CD4-positive, CD25-positive, alpha-beta regulatory T cell (primary cell): ENCODE results near the gene GPLD1. TPM values are rescaled to one million over a fixed set of nuclear protein-coding genes. Genes with fewer than 3 reads are reported as not detected.
A peak's percentile ranks its signal among the peaks of the same experiment; 100 is the strongest.

Experiments
- ATAC-seq, 2 donors: fragments of 150-1000 bp; cut with Tn5 transposase; one replicate each; pipeline ENCODE4 v1.10.0; 2021; ENCODE audit warnings: low read depth in 2 of 2, moderate number of reproducible peaks in 2 of 2, moderate library complexity in 1 of 2
- DNase-seq, 3 donors: peaks; one replicate each; pipeline versions ENCODE4 v3.0.0 to v3.0.0-alpha.2; 2012 to 2022; ENCODE audit warnings: mixed read lengths in 1 of 3
- H3K27ac ChIP-seq: one replicate; pipeline ENCODE4 v1.7.0; 2013; ENCODE audit warnings: mild to moderate bottlenecking, low read length; ENCODE audit not compliant: insufficient read depth, poor library complexity, severe bottlenecking
- H3K27me3 ChIP-seq: one replicate; pipeline ENCODE4 v1.7.0; 2013; ENCODE audit warnings: low read length; ENCODE audit not compliant: control insufficient read depth, insufficient read depth
- H3K36me3 ChIP-seq: one replicate; pipeline ENCODE4 v1.7.0; 2013; ENCODE audit warnings: mild to moderate bottlenecking, low read length, moderate library complexity; ENCODE audit not compliant: control insufficient read depth, insufficient read depth
- H3K4me1 ChIP-seq: 2 replicates; pipeline ENCODE4 v1.7.0; 2013; ENCODE audit warnings: mild to moderate bottlenecking, low read length; ENCODE audit not compliant: insufficient read depth, control insufficient read depth, poor library complexity, severe bottlenecking
- H3K4me3 ChIP-seq: one replicate; pipeline ENCODE4 v1.7.0; 2013; ENCODE audit warnings: low read depth, mild to moderate bottlenecking, low read length, moderate library complexity
- H3K9me3 ChIP-seq, 2 experiments: 1 replicate in 1 of 2; 2 replicates in 1 of 2; pipeline ENCODE4 v1.7.0; 2013; ENCODE audit warnings: low read length in 2 of 2, mild to moderate bottlenecking in 1 of 2, moderate library complexity in 1 of 2; ENCODE audit not compliant: control insufficient read depth in 2 of 2
- H3K27ac Mint-ChIP-seq, 3 donors: one replicate each; pipeline ENCODE4 v1.8.0; 2020 to 2022; ENCODE audit warnings: mild to moderate bottlenecking in 3 of 3, mixed read lengths in 3 of 3, moderate library complexity in 2 of 3
- H3K27me3 Mint-ChIP-seq: one replicate; pipeline ENCODE4 v1.8.0; 2022; ENCODE audit warnings: mild to moderate bottlenecking, mixed read lengths
- H3K36me3 Mint-ChIP-seq: one replicate; pipeline ENCODE4 v1.8.0; 2020; ENCODE audit warnings: mixed read lengths
- H3K4me1 Mint-ChIP-seq, 4 donors: one replicate each; pipeline ENCODE4 v1.8.0; 2020 to 2022; ENCODE audit warnings: mixed read lengths in 4 of 4, mild to moderate bottlenecking in 1 of 4
- H3K4me3 Mint-ChIP-seq, 4 donors: one replicate each; pipeline ENCODE4 v1.8.0; 2020 to 2022; ENCODE audit warnings: mild to moderate bottlenecking in 4 of 4, mixed read lengths in 4 of 4, moderate library complexity in 3 of 4
- H3K9me3 Mint-ChIP-seq, 7 donors: one replicate each; pipeline ENCODE4 v1.8.0; 2020 to 2022; ENCODE audit warnings: mixed read lengths in 7 of 7, mild to moderate bottlenecking in 3 of 7, moderate library complexity in 2 of 7
- polyA plus RNA-seq, 4 donors: library from polyadenylated mRNA; unstranded; fragments of 300-500 nt; fragmentation: Illumina TruSeq; gene quantifications; one replicate each; pipeline ENCODE4 v1.2.3, GENCODE V29; 2021
- total RNA-seq: library from RNA; stranded (reverse); gene quantifications from one replicate; pipeline ENCODE4 v1.2.3, GENCODE V29; 2022

The GPLD1 gene
- total and polyA plus RNA-seq, 5 donors from 2014 or later = 0.36 to 1.7 (median 0.99) TPM

DNA sequence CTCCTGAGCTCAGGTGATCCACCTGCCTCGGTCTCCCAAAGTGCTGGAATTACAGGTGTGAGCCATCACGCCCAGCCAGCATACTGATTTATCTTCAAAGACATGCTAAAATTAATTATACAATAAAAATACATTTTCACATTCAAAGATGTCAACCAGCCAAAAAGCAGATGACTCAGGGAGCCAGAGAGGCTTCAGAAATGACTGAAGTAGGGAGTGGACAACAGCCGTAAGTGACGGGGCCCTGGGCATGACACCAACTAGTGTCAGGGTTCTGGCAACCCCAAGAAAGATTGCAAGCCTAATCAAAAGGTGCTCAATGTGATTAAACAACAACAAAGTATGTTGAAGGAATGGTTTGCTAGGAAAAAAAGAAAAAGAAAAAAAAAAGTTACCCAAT lies 28.4 kb downstream of the GPLD1 start:
- Histone ChIP-seq H3K27ac (no peak overlapping the region), H3K4me1 (no peaks in the 10 kb centered on the region), H3K27me3 (no peaks in the 10 kb centered on the region), H3K9me3 (no peaks in the 10 kb centered on the region), H3K36me3 (no peaks in the 10 kb centered on the region), H3K4me3 (no peak overlapping the region)
- ATAC-seq (no peak), DNase-seq (no peak)
- no peaks in the 10 kb centered on the region for H3K9me3 Mint-ChIP-seq
- H3K36me3 Mint-ChIP-seq = peaks cover 7% of the 10 kb centered on the region
- no peaks in the 10 kb centered on the region for H3K27me3 Mint-ChIP-seq
- H3K4me1 Mint-ChIP-seq = peaks cover 0 to 6% (median 0%) of the 10 kb centered on the region in 4 donors
- H3K27ac Mint-ChIP-seq = no peak overlapping the region
- no peak overlapping the region for H3K4me3 Mint-ChIP-seq

- H3K36me3 Mint-ChIP-seq = peaks cover 7% of the 10 kb centered on the region
- H3K4me1 Mint-ChIP-seq = peaks cover 0 to 6% (median 0%) of the 10 kb centered on the region in 4 donors
- no peaks in the 10 kb centered on the region for H3K9me3 Mint-ChIP-seq
- H3K27ac ChIP-seq = no peak overlapping the region
- no peaks in the 10 kb centered on the region for H3K4me1 ChIP-seq
- H3K4me3 Mint-ChIP-seq = no peak overlapping the region
- ATAC-seq (no peak), DNase-seq (no peak)
- no peaks in the 10 kb centered on the region for H3K9me3 ChIP-seq
- H3K27ac Mint-ChIP-seq = no peak overlapping the region
- H3K36me3 ChIP-seq = no peaks in the 10 kb centered on the region
- H3K4me3 ChIP-seq = no peak overlapping the region
- H3K27me3 Mint-ChIP-seq = no peaks in the 10 kb centered on the region
- no peaks in the 10 kb centered on the region for H3K27me3 ChIP-seq
Measured at GRCh38 chr6:24458941-24459340, 30.4 kb downstream of the GPLD1 start.

- Histone ChIP-seq H3K9me3 (no peaks in the 10 kb centered on the region), H3K27me3 (no peaks in the 10 kb centered on the region), H3K4me3 (no peak overlapping the region), H3K27ac (no peak overlapping the region), H3K36me3 (no peaks in the 10 kb centered on the region), H3K4me1 (no peaks in the 10 kb centered on the region)
- Mint-ChIP-seq H3K4me3 (no peak overlapping the region), H3K9me3 (no peaks in the 10 kb centered on the region), H3K4me1 (peaks cover 0 to 2% (median 0%) of the 10 kb centered on the region in 4 donors), H3K27me3 (no peaks in the 10 kb centered on the region), H3K27ac (no peak overlapping the region), H3K36me3 (peaks cover 7% of the 10 kb centered on the region)
- ATAC-seq (no peak), DNase-seq (no peak)
Measured at GRCh38 chr6:24458134-24458533, 31.2 kb downstream of the GPLD1 start.

- peaks cover 0 to 2% (median 0%) of the 10 kb centered on the region in 4 donors for H3K4me1 Mint-ChIP-seq
Measured at GRCh38 chr6:24455061-24455460, 34.3 kb downstream of the GPLD1 start.

DNA sequence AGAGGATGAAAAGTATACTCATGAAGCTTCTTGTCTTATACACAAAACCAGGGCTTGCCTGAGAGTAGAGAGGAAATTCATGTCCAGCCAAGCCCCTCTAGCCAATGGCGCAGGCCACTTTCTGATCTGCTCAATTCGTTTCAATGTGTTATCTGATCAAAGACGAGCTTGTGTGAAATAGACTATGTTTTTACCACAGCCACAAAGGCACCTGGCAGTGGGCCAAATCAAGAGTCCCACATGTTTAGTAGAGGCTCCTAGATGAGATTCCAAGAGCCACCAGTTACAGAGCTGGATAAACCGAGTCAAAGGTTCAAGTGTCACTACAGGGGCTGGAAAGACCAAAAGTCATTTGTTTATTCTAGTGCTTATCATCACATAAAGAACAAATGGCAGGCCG lies 34.9 kb downstream of the GPLD1 start:
- H3K36me3 ChIP-seq = no peaks in the 10 kb centered on the region
- H3K27me3 ChIP-seq = no peaks in the 10 kb centered on the region
- no peaks in the 10 kb centered on the region for H3K9me3 ChIP-seq
- no peak overlapping the region for H3K27ac ChIP-seq
- no peak overlapping the region for H3K4me3 ChIP-seq
- peaks cover 2% of the 10 kb centered on the region for H3K36me3 Mint-ChIP-seq
- peaks cover 0 to 2% (median 0%) of the 10 kb centered on the region in 4 donors for H3K4me1 Mint-ChIP-seq
- ATAC-seq (no peak), DNase-seq (no peak)
- no peaks in the 10 kb centered on the region for H3K9me3 Mint-ChIP-seq
- no peak overlapping the region for H3K27ac Mint-ChIP-seq
- no peaks in the 10 kb centered on the region for H3K27me3 Mint-ChIP-seq
- H3K4me1 ChIP-seq = no peaks in the 10 kb centered on the region
- H3K4me3 Mint-ChIP-seq = no peak overlapping the region

More at GRCh38 chr6:24455061-24455460, 34.3 kb downstream of the GPLD1 start:
- DNase-seq (no peak), ATAC-seq (no peak)
- no peaks in the 10 kb centered on the region for H3K27me3 ChIP-seq
- no peaks in the 10 kb centered on the region for H3K36me3 ChIP-seq
- H3K9me3 ChIP-seq = no peaks in the 10 kb centered on the region
- no peak overlapping the region for H3K4me3 ChIP-seq
- no peaks in the 10 kb centered on the region for H3K27me3 Mint-ChIP-seq
- H3K27ac ChIP-seq = no peak overlapping the region
- no peak overlapping the region for H3K4me3 Mint-ChIP-seq
- H3K36me3 Mint-ChIP-seq = peaks cover 4% of the 10 kb centered on the region
- H3K4me1 ChIP-seq = no peaks in the 10 kb centered on the region
- no peak overlapping the region for H3K27ac Mint-ChIP-seq
- H3K9me3 Mint-ChIP-seq = no peaks in the 10 kb centered on the region

DNA sequence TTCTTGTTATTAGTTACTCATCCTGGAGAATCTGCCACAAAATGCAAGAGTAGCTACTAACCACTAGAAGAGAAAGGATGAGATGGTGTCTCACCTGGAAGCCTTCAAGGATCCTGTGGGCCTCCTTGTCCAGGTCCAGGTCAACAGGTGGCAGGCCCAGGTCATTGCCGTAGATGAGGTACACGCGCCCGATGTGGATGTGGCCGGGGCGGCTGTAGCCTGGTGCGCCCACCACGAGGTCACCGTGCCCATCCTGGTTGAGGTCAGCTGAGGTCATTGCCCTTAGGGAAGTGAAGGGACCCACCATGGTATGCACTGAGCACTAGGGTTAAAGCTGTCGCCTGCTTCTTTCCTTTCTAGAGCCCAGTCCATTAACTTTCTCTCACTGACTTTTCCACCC lies 35.5 kb downstream of the GPLD1 start:
- Mint-ChIP-seq H3K4me3 (peak overlapping the region in 1 of 4 donors; percentile 56), H3K27ac (no peak overlapping the region), H3K27me3 (no peaks in the 10 kb centered on the region), H3K36me3 (no peaks in the 10 kb centered on the region), H3K4me1 (peaks cover 0 to 2% (median 0%) of the 10 kb centered on the region in 4 donors), H3K9me3 (no peaks in the 10 kb centered on the region)
- DNase-seq = no peak
- Histone ChIP-seq H3K4me3 (no peak overlapping the region), H3K27ac (no peak overlapping the region), H3K36me3 (no peaks in the 10 kb centered on the region), H3K4me1 (no peaks in the 10 kb centered on the region), H3K27me3 (no peaks in the 10 kb centered on the region), H3K9me3 (no peaks in the 10 kb centered on the region)
- ATAC-seq = no peak

GRCh38 chr6:24451581-24452388 lies 37.6 kb downstream of the GPLD1 start:
- Histone ChIP-seq H3K27me3 (no peaks in the 10 kb centered on the region), H3K4me1 (no peaks in the 10 kb centered on the region), H3K9me3 (no peaks in the 10 kb centered on the region), H3K4me3 (no peak overlapping the region), H3K36me3 (no peaks in the 10 kb centered on the region), H3K27ac (no peak overlapping the region)
- Mint-ChIP-seq H3K9me3 (no peaks in the 10 kb centered on the region), H3K36me3 (no peaks in the 10 kb centered on the region), H3K4me3 (no peak overlapping the region), H3K27me3 (no peaks in the 10 kb centered on the region), H3K27ac (no peak overlapping the region), H3K4me1 (peaks cover 0 to 2% (median 0%) of the 10 kb centered on the region in 4 donors)
- ATAC-seq (no peak), DNase-seq (no peak)
